ENCODE data around the gene CCDC188.

DNA sequence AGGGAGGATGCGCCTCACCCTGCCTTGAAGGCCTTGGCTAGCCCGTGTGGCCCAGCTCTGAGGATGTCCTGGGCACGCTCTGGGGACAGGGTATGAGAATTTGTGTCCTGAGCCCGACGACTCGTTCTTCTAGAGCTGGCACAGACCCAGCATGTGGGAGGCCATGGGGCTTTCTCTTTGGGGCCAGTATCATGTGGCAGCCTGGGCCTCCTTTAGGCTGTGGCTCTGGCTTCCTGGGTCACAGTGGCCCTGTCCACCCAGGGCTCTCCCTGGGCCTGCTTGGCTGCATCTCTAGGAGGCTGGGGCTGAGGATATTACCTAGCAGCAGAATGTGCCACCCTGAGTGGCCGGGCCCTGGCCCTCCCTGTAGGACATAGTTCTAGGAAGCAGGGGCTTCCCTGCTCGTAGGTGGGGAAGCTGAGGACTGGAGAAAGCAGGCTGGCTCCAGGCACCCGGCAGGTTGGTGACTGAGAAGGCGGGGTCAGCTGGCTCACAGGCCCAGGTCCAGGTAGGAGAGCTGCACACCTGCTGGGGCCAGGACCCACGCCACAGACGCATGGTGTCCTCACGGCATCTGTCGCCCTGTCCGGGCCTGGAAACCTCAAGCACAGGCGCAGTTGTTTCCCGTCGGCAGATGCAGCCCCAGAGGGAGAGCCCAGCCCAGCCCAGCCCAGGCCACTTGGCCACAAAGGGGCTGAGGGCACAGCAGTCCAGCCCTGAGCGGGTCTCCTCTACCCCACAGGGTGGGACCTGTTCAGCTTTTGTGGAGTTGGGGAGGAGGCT lies 6.8 kb downstream of the CCDC188 start:
- TF ChIP-seq, protein P1, sequence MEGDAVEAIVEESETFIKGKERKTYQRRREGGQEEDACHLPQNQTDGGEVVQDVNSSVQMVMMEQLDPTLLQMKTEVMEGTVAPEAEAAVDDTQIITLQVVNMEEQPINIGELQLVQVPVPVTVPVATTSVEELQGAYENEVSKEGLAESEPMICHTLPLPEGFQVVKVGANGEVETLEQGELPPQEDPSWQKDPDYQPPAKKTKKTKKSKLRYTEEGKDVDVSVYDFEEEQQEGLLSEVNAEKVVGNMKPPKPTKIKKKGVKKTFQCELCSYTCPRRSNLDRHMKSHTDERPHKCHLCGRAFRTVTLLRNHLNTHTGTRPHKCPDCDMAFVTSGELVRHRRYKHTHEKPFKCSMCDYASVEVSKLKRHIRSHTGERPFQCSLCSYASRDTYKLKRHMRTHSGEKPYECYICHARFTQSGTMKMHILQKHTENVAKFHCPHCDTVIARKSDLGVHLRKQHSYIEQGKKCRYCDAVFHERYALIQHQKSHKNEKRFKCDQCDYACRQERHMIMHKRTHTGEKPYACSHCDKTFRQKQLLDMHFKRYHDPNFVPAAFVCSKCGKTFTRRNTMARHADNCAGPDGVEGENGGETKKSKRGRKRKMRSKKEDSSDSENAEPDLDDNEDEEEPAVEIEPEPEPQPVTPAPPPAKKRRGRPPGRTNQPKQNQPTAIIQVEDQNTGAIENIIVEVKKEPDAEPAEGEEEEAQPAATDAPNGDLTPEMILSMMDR (conservative IDR thresholded peaks at IDR 0.05 in 1 of 2, IDR thresholded peaks at IDR 0.05 in 1 of 2; ENCODE audit: low read depth in 1 of 2, low read length in 2 of 2) = no peak
- TF ChIP-seq EZH2 (IDR thresholded peaks at IDR 0.05; ENCODE audit: low read length, missing control alignments) = no peak

All from fibroblast of lung (primary cell).